GM21381 (cell line): Measurements from ENCODE around the gene CCM2.

Source experiments
- ATAC-seq: cut with Tn5 transposase; IDR thresholded peaks from one replicate; pipeline ENCODE4 v1.9.1; 2021; ENCODE audit warnings: mild to moderate bottlenecking, moderate library complexity; ENCODE audit not compliant: unreplicated experiment

The CCM2 gene

GRCh38 chr7:45000093-45001032 lies at the start of gene CCM2:
Gene CCM2, plus strand, starts transcription at chr7:45000201. Its CDS starts 133 bp downstream, at chr7:45000334.
- ATAC-seq: peak; percentile 5

- ATAC-seq: no peak
Measured at GRCh38 chr7:44953156-44953555, 46.8 kb upstream of the CCM2 start.

- no peak for ATAC-seq
Measured at GRCh38 chr7:44955733-44956132, 44.3 kb upstream of the CCM2 start.

- no peak for ATAC-seq
Measured at GRCh38 chr7:44956157-44956766, 43.7 kb upstream of the CCM2 start.

- no peak for ATAC-seq
Measured at GRCh38 chr7:44958645-44959344, 41.2 kb upstream of the CCM2 start.

- ATAC-seq: no peak
Measured at GRCh38 chr7:44959433-44959951, 40.5 kb upstream of the CCM2 start.

GRCh38 chr7:44960011-44960580 lies 39.9 kb upstream of the CCM2 start:
- ATAC-seq: no peak

GRCh38 chr7:44961844-44962482 lies 38.0 kb upstream of the CCM2 start:
- no peak for ATAC-seq

GRCh38 chr7:44962483-44963251 lies 37.3 kb upstream of the CCM2 start:
- ATAC-seq: no peak

- no peak for ATAC-seq
Measured at GRCh38 chr7:44963364-44964290, 36.4 kb upstream of the CCM2 start.

- no peak for ATAC-seq
Measured at GRCh38 chr7:44964384-44964830, 35.6 kb upstream of the CCM2 start.

- no peak for ATAC-seq
Measured at GRCh38 chr7:44964831-44965440, 35.1 kb upstream of the CCM2 start.

GRCh38 chr7:44965441-44965903 lies 34.5 kb upstream of the CCM2 start:
- ATAC-seq: no peak

- no peak for ATAC-seq
Measured at GRCh38 chr7:44965937-44966730, 33.9 kb upstream of the CCM2 start.

- ATAC-seq: no peak
Measured at GRCh38 chr7:44966731-44967538, 33.1 kb upstream of the CCM2 start.
